GM20000 (cell line): ENCODE measurements around the gene RCAN1.
A peak's percentile ranks its signal among the peaks of the same experiment; 100 is the strongest.

Experiments
- DNase-seq: peaks from one replicate; pipeline ENCODE4 v3.0.0; 2012; ENCODE audit warnings: low spot score
- CTCF ChIP-seq: IDR thresholded peaks from 2 replicates; pipeline ENCODE4 v1.5.1; 2012; ENCODE audit warnings: mild to moderate bottlenecking, control low read depth; ENCODE audit errors: extremely low read depth, missing control alignments

RCAN1 gene

DNA sequence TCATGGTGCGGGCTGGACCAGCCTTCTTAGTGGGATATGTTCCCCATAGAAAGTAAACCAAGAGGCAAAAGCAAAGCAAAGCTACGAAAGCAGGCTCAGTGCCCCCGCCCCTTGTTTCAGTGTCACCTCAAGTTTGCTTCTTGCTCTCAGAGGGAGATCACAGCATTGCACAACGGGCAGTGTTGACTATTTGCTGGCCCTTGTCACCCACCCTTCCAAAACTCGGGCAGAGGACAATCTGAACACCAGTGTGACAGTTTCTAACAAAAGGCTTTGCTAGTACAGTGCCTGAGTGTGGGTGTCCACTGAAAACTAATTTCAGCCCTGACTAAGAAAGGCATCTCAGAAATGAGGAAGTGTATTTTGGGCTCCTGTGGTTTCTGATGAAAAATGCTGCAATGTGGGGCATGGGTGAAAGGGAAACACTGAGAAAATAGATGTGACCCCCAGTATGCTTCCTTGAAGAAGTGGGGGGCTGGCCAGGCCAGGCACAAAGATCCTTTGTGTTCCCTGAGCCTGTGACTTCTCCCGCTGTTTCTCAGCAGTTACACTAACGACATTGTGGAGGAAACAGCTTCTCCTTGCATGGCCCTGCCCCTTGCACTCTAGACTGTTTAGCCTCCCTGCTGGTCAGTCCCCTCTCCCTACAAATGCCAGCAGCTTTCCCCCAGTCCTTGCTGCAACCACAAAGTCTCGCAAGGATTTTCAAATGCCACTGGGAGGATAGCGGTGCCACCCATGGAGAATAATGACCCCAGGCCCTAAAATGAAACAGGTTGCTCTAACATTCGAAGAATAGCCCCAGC, 69.6 kb downstream of the RCAN1 start:
- peak; percentile 78 for DNase-seq
- no peak for TF ChIP-seq CTCF

GRCh38 chr21:34544032-34544496, 70.8 kb downstream of the RCAN1 start:
- DNase-seq: peak; percentile 22
- TF ChIP-seq CTCF: no peak

- no peak for DNase-seq
- no peak for TF ChIP-seq CTCF
These were observed 71.9 kb downstream of the RCAN1 start for GRCh38 chr21:34543017-34543416.

DNA sequence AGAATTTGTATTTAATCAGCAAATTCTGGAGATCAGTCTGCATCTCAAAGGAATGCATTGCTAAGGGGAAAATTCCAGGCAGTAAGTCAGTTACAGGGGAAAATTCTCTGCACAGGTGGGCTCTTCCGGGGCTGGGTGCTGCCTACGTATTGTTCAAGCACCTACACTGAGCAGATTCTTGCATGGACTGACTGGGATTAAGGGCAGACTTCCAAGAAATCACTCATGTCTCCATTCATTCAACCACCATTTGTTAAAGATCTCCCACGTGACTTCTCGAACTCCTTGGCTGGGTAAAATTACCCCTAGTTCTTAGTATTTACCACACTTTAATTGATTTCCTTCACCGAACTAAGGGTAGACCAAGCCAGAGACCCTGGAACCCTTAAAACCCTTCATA, 74.7 kb downstream of the RCAN1 start:
- DNase-seq: no peak
- TF ChIP-seq CTCF: no peak

- no peak for TF ChIP-seq CTCF
- no peak for DNase-seq
These were observed 77.1 kb downstream of the RCAN1 start for GRCh38 chr21:34537838-34538237.

- TF ChIP-seq CTCF: no peak
- DNase-seq: no peak
These were observed 78.1 kb downstream of the RCAN1 start for GRCh38 chr21:34536820-34537219.

DNA sequence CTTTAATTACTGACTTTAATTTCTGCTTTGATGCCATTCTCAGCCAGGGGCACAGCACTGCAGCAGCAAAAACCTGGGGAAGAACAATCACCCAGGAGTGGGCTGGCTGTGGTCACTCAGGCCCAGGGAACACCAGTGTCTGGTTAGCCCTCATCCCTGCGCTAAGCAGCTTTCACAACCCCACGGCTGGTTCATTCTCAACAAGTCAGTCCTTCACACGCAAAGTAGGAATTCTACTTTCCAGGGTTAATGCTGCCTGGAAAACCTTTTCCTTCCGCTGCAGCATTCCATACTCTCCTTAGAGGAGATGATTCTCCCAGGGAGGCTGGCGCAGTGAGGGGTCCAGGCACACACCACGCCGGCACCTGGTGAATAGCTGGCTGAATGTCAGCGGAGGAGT, 78.6 kb downstream of the RCAN1 start:
- TF ChIP-seq CTCF: no peak
- DNase-seq: no peak
